Activated naive CD8-positive, alpha-beta T cell treated with anti-CD3 and anti-CD28 coated beads, Interleukin-2, amount 50 U/mL, for 24 hours (primary cell): ENCODE data around the gene HMOX1.
A peak's percentile ranks its signal among the peaks of the same experiment; 100 is the strongest.
"Not testable (repeated sequence)": the region's sequence is repeated elsewhere in the genome, so short reads cannot be mapped to it uniquely, and the experiment has no call there.

ENCODE experiments used
- ATAC-seq: fragments of 150-1000 bp; cut with Tn5 transposase; one replicate; pipeline ENCODE4 v1.10.0; 2021
- DNase-seq: peaks from one replicate; pipeline ENCODE4 v3.0.0; 2021
- H3K27ac Mint-ChIP-seq: one replicate; pipeline ENCODE4 v1.8.0; 2021; ENCODE audit warnings: mild to moderate bottlenecking, mixed read lengths
- H3K27me3 Mint-ChIP-seq: one replicate; pipeline ENCODE4 v1.8.0; 2021; ENCODE audit warnings: mixed read lengths
- H3K36me3 Mint-ChIP-seq: one replicate; pipeline ENCODE4 v1.8.0; 2021; ENCODE audit warnings: low read depth, mixed read lengths
- H3K4me1 Mint-ChIP-seq: one replicate; pipeline ENCODE4 v1.8.0; 2021; ENCODE audit warnings: mixed read lengths
- H3K4me3 Mint-ChIP-seq: one replicate; pipeline ENCODE4 v1.8.0; 2021; ENCODE audit warnings: mild to moderate bottlenecking, moderate library complexity, mixed read lengths
- H3K9me3 Mint-ChIP-seq: one replicate; pipeline ENCODE4 v1.8.0; 2021; ENCODE audit warnings: mixed read lengths

HMOX1 gene

DNA sequence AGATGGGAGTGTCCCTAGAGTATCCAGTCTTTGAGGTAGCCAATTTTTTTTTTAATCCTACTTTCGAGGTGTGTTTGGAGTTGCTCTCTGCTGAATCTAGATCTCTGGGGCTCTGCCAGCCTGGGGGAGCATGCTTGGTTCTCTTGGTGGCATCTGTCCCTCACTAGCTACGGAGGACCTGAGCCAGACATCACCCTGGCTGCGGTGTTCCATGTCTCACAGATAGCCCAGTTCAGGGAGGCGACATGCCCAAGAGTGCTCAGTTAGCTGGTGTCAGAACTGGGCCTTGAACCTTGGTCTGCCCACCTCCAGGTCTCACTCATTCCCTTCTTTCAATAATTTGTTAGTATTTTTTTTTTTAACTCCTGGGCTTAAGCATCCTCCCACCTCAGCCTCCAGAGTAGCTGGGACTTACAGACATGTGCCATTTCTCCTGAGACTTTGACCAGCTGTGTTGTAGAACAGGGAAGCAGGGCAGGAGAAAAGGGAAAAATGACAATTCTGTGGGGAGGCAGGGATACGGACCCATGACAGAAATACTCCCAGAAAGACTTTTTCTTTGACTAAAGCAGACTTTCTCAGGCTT is 621 bp downstream of the HMOX1 start:
- Mint-ChIP-seq H3K9me3 (no peaks in the 10 kb centered on the region), H3K27me3 (peaks cover 41% of the 10 kb centered on the region), H3K4me3 (peak overlapping the region; percentile 50), H3K36me3 (no peaks in the 10 kb centered on the region), H3K4me1 (peaks cover 17% of the 10 kb centered on the region), H3K27ac (no peak overlapping the region)
- DNase-seq = no peak
- ATAC-seq = no peak

DNA sequence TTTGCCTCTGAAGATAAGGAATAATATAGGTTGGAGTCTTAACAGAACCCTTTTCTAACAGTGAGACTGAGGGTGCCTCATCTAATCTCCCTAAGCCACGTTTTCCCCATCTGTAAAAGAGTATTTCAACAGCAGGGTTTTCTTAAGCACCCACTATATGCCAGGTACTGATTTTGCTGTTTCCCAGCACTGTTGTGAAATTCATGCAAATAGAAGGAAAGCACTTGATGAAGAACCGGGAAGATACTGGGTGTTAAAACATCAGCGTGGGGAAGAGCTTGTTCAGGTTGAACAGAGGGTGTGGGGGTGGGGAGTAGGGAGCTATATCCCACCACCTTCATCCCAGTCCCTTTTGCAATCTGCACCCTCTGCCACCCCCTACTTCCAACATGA is 2.8 kb downstream of the HMOX1 start:
- Mint-ChIP-seq H3K27me3 (peaks cover 44% of the 10 kb centered on the region), H3K4me3 (no peak overlapping the region), H3K9me3 (no peaks in the 10 kb centered on the region), H3K27ac (no peak overlapping the region), H3K36me3 (no peaks in the 10 kb centered on the region), H3K4me1 (peaks cover 5% of the 10 kb centered on the region)
- ATAC-seq = no peak
- DNase-seq = no peak

DNA sequence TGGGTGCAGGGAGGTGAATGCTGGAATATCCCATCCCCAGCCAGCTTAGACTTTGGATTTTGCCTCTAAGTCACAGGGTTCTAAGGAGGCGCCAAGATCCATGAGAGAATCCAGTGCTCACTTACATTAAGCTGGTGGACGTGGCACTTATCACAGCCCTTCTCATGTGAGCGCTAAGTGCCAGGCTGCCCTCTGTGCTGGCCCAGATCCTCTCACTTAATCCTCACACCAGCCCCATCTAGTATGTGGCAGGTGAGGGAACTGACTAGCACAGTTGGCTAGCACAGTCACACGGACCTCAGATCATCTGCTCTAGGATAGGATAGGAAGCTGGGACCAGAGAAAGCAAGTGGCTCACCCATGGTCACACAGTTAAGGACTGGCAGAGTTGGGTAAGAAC is 3.6 kb downstream of the HMOX1 start:
- DNase-seq = no peak
- H3K4me3 Mint-ChIP-seq = no peak overlapping the region
- H3K4me1 Mint-ChIP-seq = peaks cover 5% of the 10 kb centered on the region
- H3K9me3 Mint-ChIP-seq = no peaks in the 10 kb centered on the region
- H3K27ac Mint-ChIP-seq = no peak overlapping the region
- ATAC-seq = no peak
- no peaks in the 10 kb centered on the region for H3K36me3 Mint-ChIP-seq
- peaks cover 45% of the 10 kb centered on the region for H3K27me3 Mint-ChIP-seq

DNA sequence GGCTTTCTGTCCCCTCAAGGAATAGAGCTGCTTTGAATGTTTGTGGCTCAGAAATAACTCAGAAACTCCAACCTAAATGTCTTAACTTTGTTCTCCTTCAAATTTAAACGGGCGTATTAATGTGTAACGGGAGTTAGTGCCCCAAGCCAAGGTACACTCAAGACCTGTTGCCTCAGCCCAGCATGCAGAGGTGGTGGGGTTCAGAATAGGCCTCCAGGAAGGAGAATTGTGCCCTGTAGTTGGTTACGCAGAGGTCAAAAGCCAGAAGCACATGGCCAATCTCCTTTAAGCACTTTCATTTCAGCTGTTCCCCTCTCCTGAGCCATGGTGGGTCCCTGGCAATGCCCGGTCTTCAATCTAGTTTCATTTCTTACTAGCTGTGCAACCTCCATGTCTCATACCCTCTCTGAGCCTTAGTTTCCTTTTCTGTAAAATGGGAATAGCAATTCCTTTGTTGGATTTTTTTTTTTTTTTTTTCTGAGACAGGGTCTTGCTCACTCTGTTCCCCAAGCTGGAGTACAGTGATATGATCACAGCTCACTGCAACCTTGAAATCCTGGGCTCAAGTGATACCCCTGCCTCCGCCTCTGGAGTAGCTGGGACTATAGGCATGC is 4.2 kb downstream of the HMOX1 start:
- no peaks in the 10 kb centered on the region for H3K9me3 Mint-ChIP-seq
- no peaks in the 10 kb centered on the region for H3K36me3 Mint-ChIP-seq
- H3K4me1 Mint-ChIP-seq = peaks cover 5% of the 10 kb centered on the region
- DNase-seq = no peak
- no peak overlapping the region for H3K27ac Mint-ChIP-seq
- H3K4me3 Mint-ChIP-seq = no peak overlapping the region
- ATAC-seq = no peak
- peaks cover 46% of the 10 kb centered on the region for H3K27me3 Mint-ChIP-seq

DNA sequence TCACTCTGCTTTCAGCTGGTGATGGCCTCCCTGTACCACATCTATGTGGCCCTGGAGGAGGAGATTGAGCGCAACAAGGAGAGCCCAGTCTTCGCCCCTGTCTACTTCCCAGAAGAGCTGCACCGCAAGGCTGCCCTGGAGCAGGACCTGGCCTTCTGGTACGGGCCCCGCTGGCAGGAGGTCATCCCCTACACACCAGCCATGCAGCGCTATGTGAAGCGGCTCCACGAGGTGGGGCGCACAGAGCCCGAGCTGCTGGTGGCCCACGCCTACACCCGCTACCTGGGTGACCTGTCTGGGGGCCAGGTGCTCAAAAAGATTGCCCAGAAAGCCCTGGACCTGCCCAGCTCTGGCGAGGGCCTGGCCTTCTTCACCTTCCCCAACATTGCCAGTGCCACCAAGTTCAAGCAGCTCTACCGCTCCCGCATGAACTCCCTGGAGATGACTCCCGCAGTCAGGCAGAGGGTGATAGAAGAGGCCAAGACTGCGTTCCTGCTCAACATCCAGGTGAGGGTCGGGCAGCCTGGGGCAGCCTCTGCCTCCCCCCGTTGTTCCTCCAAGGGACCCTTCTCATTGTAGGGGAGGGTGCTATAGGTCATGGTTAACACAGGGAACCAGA is 5.9 kb downstream of the HMOX1 start:
- Mint-ChIP-seq H3K4me1 (no peaks in the 10 kb centered on the region), H3K27me3 (peaks cover 35% of the 10 kb centered on the region), H3K9me3 (no peaks in the 10 kb centered on the region), H3K27ac (no peak overlapping the region), H3K4me3 (no peak overlapping the region), H3K36me3 (no peaks in the 10 kb centered on the region)
- ATAC-seq (no peak), DNase-seq (no peak)

DNA sequence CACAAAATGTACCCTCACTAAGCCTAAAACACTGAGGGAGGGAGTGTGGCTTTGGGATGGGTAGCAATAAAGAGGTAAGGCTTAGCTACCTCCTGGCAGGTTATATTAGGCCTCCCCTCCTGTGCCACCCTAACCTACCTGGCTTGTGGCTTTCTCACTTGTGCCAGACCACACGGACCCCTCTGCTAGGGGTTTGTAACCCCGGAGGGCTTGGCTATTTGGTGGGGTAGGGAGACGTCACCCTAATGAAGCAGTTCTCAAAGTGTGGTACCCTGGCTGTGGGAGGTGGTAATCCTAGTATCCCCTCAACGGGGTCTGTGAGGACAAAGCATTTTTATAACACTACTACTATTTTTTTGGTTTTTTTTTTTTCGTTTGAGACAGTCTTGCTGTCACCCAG is 10.0 kb downstream of the HMOX1 start:
- ATAC-seq (no peak), DNase-seq (no peak)
- Mint-ChIP-seq H3K27me3 (peaks cover 12% of the 10 kb centered on the region), H3K4me3 (no peak overlapping the region), H3K27ac (no peak overlapping the region), H3K9me3 (no peaks in the 10 kb centered on the region), H3K4me1 (peaks cover 2% of the 10 kb centered on the region), H3K36me3 (no peaks in the 10 kb centered on the region)

DNA sequence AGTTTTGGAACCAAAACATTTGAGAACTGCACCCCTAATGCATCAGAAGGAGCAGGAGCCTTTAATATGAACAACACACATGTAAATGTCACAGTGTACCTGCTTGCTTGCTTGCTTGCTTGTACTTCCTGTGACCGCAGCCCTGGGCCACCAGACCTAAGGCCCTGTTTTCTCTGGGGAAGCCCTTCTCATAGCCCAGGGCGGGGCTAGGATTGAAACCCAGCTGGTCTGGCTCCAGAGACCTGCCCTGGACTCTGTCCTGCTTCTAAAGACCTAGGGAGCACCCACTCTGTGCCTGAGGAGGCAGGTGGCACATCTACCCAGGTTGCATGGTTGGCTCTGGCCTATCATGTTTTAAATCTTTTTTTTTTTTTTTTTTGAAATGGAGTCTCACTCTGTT is 11.5 kb downstream of the HMOX1 start:
- no peak overlapping the region for H3K27ac Mint-ChIP-seq
- H3K9me3 Mint-ChIP-seq = no peaks in the 10 kb centered on the region
- H3K27me3 Mint-ChIP-seq = peaks cover 10% of the 10 kb centered on the region
- ATAC-seq (no peak), DNase-seq (no peak)
- H3K4me1 Mint-ChIP-seq = peaks cover 4% of the 10 kb centered on the region
- H3K36me3 Mint-ChIP-seq = no peaks in the 10 kb centered on the region
- no peak overlapping the region for H3K4me3 Mint-ChIP-seq

DNA sequence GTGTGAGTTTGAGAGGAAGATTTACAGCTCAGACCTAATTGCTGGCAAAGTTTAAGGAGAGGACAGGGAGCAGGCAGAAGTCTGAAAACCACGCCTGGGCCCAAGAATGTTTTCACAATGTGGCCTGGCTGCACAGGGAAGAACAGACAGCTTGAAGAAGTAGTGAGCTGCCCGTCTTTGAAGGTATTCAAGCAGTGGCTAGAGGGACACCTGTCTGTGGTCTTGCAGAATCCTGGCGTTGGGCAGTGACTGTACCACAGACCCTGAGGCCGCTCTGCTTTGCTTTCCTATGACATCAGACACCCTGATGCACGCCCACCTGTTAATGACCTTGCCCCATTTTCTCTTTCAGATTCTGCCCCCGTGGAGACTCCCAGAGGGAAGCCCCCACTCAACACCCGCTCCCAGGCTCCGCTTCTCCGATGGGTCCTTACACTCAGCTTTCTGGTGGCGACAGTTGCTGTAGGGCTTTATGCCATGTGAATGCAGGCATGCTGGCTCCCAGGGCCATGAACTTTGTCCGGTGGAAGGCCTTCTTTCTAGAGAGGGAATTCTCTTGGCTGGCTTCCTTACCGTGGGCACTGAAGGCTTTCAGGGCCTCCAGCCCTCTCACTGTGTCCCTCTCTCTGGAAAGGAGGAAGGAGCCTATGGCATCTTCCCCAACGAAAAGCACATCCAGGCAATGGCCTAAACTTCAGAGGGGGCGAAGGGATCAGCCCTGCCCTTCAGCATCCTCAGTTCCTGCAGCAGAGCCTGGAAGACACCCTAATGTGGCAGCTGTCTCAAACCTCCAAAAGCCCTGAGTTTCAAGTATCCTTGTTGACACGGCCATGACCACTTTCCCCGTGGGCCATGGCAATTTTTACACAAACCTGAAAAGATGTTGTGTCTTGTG is 12.5 kb downstream of the HMOX1 start:
- Mint-ChIP-seq H3K4me3 (no peak overlapping the region), H3K9me3 (no peaks in the 10 kb centered on the region), H3K27me3 (peaks cover 9% of the 10 kb centered on the region), H3K27ac (no peak overlapping the region), H3K36me3 (no peaks in the 10 kb centered on the region), H3K4me1 (peaks cover 4% of the 10 kb centered on the region)
- ATAC-seq (no peak), DNase-seq (no peak)

DNA sequence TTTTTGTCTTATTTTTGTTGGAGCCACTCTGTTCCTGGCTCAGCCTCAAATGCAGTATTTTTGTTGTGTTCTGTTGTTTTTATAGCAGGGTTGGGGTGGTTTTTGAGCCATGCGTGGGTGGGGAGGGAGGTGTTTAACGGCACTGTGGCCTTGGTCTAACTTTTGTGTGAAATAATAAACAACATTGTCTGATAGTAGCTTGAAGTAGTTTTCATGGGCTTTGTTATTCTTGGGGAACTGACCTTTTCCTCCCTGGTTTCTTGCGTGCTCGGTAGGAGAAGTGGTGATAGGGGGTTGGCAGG is 13.1 kb downstream of the HMOX1 start:
- H3K36me3 Mint-ChIP-seq = no peaks in the 10 kb centered on the region
- no peak overlapping the region for H3K4me3 Mint-ChIP-seq
- H3K4me1 Mint-ChIP-seq = peaks cover 8% of the 10 kb centered on the region
- H3K27me3 Mint-ChIP-seq = peaks cover 6% of the 10 kb centered on the region
- H3K9me3 Mint-ChIP-seq = no peaks in the 10 kb centered on the region
- DNase-seq (no peak), ATAC-seq (no peak)
- H3K27ac Mint-ChIP-seq = no peak overlapping the region

DNA sequence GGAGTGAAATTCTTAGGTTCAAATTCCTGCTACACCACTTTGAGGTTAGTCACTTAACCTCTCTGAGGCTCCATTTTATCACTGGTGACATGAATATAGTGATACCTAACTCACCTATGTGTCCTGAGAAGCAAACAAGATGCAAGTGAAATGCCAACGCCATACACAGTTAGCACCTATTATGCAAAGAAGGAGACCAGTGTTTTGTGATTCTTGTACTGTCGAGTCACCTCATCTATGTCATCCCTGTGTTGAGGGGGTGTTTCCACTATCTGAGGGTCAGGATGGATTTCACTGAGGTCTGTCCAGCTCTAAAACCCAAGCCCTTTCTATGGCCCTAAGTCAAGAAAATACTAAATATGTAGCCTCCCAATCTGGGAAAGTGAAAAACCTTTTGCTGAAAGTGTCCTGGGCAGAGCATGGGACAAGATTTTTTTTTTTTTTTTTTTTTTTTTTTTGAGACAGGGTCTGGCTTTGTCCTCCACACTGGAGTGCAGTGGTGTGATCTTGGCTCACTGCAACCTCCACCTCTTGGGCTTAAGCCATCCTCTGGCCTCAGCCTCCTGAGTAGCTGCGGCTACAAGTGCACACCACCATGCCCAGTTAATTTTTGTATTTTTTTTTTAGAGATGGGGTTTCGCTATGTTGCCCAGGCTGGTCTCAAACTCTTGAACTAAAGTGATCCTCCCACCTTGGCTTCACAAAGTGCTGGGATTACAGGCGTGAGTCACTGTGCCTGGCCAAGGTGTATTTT is 14.1 kb downstream of the HMOX1 start:
- no peak for ATAC-seq
- Mint-ChIP-seq H3K27me3 (peaks cover 1% of the 10 kb centered on the region), H3K9me3 (no peaks in the 10 kb centered on the region), H3K27ac (no peak overlapping the region), H3K4me1 (peaks cover 16% of the 10 kb centered on the region), H3K36me3 (peaks cover 3% of the 10 kb centered on the region), H3K4me3 (no peak overlapping the region)
- no peak for DNase-seq

DNA sequence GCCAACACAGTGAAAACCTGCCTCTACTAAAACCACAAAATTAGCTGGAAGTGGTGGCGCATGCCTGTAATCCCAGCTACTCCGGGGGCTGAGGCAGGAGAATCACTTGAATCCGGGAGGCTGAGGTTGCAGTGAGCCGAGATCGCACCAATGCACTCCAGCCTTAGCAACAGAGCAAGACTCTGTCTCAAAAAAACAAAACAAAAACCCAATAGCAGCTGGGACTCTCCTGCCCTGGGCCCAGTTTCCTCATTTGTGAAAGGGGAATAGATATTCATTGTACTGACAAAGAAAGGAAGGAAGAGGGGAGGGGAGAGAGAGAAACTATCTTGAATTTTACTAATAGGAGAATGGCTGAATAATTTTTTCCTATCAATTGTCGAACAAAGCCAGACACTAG is 15.7 kb downstream of the HMOX1 start:
- H3K27ac Mint-ChIP-seq, ATAC-seq, H3K4me3 Mint-ChIP-seq, DNase-seq, H3K9me3 Mint-ChIP-seq, H3K27me3 Mint-ChIP-seq: not testable (repeated sequence)
- Mint-ChIP-seq H3K4me1 (peaks cover 25% of the 10 kb centered on the region), H3K36me3 (peaks cover 13% of the 10 kb centered on the region)

DNA sequence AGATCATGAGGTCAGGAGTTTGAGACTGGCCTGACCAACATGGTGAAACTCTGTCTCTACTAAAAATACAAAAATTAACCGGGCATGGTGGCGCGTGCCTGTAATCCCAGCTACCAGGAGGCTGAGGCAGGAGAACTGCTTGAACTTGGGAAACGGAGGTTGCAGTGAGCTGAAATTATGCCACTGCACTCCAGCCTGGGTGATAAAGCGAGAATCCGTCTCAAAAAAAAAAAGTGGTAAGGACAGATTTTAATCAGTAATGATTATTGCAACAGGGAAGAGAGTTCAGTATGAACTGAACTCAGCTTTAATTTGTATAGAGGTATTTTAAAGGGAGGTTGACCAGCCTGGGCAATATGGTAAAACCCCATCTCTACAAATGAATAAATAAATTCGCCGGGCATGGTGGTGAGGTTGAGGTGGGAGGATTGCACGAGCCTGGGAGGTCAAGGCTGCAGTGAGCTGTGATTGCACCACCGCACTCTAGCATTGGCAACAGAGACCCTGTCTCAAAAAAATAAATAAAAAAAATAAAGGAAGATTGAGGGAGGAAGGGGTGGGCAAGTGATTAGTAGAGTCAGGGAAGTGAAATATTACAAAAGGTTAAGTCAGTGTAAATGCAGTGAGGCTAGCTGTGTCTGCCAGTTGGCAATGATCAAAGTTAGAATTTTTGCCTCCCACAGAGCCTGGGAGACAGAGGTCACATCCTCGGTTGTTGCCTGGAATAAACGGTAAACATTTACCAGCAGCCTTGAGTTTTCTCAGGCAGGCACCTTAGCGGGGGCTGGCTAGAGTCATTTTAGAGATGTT is 16.4 kb downstream of the HMOX1 start:
- Mint-ChIP-seq H3K27me3 (no peaks in the 10 kb centered on the region), H3K4me1 (peaks cover 32% of the 10 kb centered on the region), H3K4me3 (no peak overlapping the region), H3K36me3 (peaks cover 20% of the 10 kb centered on the region), H3K27ac (no peak overlapping the region), H3K9me3 (no peaks in the 10 kb centered on the region)
- ATAC-seq (no peak), DNase-seq (no peak)

DNA sequence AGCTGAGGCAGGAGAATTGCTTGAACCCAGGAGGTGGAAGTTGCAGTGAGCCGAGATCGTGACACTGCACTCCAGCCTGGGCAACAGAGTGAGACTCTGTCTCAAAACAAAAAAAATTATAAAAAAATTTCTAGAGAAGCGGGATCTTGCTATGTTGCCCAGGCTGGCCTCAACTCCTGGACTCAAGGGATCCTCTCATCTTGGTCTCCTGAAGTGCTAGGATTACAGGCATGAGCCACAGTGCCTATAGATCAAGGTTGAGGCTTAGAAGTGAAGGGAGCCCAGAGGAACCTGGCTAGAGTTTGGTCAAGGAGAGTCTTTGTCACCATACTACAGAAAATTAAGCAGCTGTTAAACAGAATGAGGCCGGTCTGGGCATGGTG is 17.7 kb downstream of the HMOX1 start:
- no peak for DNase-seq
- Mint-ChIP-seq H3K27ac (peak overlapping the region; percentile 98), H3K9me3 (no peaks in the 10 kb centered on the region), H3K36me3 (peaks cover 31% of the 10 kb centered on the region), H3K4me1 (peaks cover 39% of the 10 kb centered on the region), H3K27me3 (no peaks in the 10 kb centered on the region), H3K4me3 (peak overlapping the region; percentile 98)
- ATAC-seq = no peak
